PC-3 (cell line): ENCODE measurements around the gene PRPF6.

Experiments used
- EZH2 ChIP-seq: fragments of 300-600 bp; sonication (generic); IDR thresholded peaks from one replicate; pipeline ENCODE4 v1.6.1; 2017; ENCODE audit warnings: antibody characterized with exemption, mild to moderate bottlenecking, low read length; ENCODE audit not compliant: unreplicated experiment
- EZH2phosphoT487 ChIP-seq: fragments of 300-600 bp; sonication (generic); IDR thresholded peaks from 2 replicates; pipeline ENCODE4 v1.6.1; 2018; ENCODE audit warnings: mild to moderate bottlenecking, antibody characterized with exemption, low read length, borderline replicate concordance
- TF ChIP-seq, protein P1 (sequence below): fragments of 300-600 bp; sonication (generic); conservative IDR thresholded peaks from 2 replicates; pipeline ENCODE4 v1.5.1; 2017; ENCODE audit warnings: antibody characterized with exemption, low read depth, mild to moderate bottlenecking, low read length

DNA sequence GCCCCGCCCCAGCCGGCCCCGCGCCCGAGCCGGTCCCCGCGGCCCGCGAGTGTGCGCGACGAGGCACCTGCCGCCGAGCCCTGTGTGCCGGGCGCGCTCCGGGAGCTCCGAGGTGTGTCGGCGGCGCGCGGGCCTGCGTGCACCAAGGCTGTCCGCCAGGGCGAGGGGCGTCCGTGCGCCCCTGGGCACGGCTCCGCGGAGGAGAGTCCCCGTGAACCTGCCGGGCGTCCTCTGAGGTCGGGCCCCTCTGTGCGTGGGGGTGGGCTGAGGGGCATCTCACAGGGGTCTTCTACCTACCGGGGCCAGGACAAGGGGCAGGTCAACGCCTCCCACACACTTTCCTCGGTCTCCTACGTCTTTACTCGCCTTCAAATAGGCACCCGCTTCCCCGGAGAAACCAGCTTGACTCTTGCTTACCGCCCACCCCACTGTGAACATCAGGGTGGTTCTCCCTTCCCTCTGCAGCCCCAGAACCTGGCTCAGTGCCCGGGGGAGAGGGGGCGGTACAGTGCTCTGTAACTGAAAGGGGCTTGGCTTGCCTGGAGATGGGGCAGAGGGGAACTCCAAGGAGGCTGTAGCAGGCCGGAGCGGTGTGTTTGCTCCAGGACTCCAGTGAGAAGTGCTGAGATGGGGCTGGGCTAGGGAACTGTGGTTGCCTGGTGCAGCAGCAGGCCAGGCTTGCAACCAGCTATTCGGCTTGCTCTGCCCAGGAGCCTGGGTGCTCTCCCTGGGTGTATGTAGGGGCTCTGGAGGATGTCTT lies 1.2 kb upstream of the PRPF6 start, which contains the start of gene SAMD10:
- TF ChIP-seq, protein P1, sequence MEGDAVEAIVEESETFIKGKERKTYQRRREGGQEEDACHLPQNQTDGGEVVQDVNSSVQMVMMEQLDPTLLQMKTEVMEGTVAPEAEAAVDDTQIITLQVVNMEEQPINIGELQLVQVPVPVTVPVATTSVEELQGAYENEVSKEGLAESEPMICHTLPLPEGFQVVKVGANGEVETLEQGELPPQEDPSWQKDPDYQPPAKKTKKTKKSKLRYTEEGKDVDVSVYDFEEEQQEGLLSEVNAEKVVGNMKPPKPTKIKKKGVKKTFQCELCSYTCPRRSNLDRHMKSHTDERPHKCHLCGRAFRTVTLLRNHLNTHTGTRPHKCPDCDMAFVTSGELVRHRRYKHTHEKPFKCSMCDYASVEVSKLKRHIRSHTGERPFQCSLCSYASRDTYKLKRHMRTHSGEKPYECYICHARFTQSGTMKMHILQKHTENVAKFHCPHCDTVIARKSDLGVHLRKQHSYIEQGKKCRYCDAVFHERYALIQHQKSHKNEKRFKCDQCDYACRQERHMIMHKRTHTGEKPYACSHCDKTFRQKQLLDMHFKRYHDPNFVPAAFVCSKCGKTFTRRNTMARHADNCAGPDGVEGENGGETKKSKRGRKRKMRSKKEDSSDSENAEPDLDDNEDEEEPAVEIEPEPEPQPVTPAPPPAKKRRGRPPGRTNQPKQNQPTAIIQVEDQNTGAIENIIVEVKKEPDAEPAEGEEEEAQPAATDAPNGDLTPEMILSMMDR = no peak; the same call in 1 of the 2 replicates
- no peak for TF ChIP-seq EZH2
- TF ChIP-seq EZH2phosphoT487 = no peak
